Measurements from ENCODE around the gene ZKSCAN5.
A peak's percentile ranks its signal among the peaks of the same experiment; 100 is the strongest.

Gene ZKSCAN5

GRCh38 chr7:99554939-99555338 lies 50.5 kb downstream of the ZKSCAN5 start:
- no peak overlapping the region for H3K4me3 ChIP-seq (ENCODE audit: low read length)
- no peak for DNase-seq (ENCODE audit: low read depth)
- peaks cover 25% of the 10 kb centered on the region for H3K4me1 ChIP-seq (ENCODE audit: control insufficient read depth, insufficient read depth, low read length)
- H3K27me3 ChIP-seq (replicated peaks; ENCODE audit: control insufficient read depth, insufficient read depth, low read length): no peaks in the 10 kb centered on the region
- peaks cover 5% of the 10 kb centered on the region for H3K36me3 ChIP-seq (ENCODE audit: control insufficient read depth, insufficient read depth, low read length, severe bottlenecking)
- no peak overlapping the region for H3K9ac ChIP-seq (ENCODE audit: low read length)
- no peaks in the 10 kb centered on the region for H3K9me3 ChIP-seq (ENCODE audit: control insufficient read depth, low read length)

- Histone ChIP-seq H3K9me3 (ENCODE audit: control insufficient read depth, low read length) (no peaks in the 10 kb centered on the region), H3K4me3 (ENCODE audit: low read length) (peak overlapping the region; percentile 90), H3K36me3 (ENCODE audit: control insufficient read depth, insufficient read depth, low read length, severe bottlenecking) (peaks cover 25% of the 10 kb centered on the region), H3K4me1 (ENCODE audit: control insufficient read depth, insufficient read depth, low read length) (peaks cover 44% of the 10 kb centered on the region), H3K27me3 (replicated peaks; ENCODE audit: control insufficient read depth, insufficient read depth, low read length) (no peaks in the 10 kb centered on the region), H3K9ac (ENCODE audit: low read length) (peak overlapping the region; percentile 100)
- DNase-seq (ENCODE audit: low read depth): peak; percentile 30
Measured at GRCh38 chr7:99557196-99557607, 52.7 kb downstream of the ZKSCAN5 start.

- DNase-seq (ENCODE audit: low read depth): no peak
- H3K4me1 ChIP-seq (ENCODE audit: control insufficient read depth, insufficient read depth, low read length): peaks cover 45% of the 10 kb centered on the region
- H3K9me3 ChIP-seq (ENCODE audit: control insufficient read depth, low read length): no peaks in the 10 kb centered on the region
- H3K36me3 ChIP-seq (ENCODE audit: control insufficient read depth, insufficient read depth, low read length, severe bottlenecking): peaks cover 31% of the 10 kb centered on the region
- H3K9ac ChIP-seq (ENCODE audit: low read length): peak overlapping the region; percentile 100
- H3K27me3 ChIP-seq (replicated peaks; ENCODE audit: control insufficient read depth, insufficient read depth, low read length): no peaks in the 10 kb centered on the region
- H3K4me3 ChIP-seq (ENCODE audit: low read length): peak overlapping the region; percentile 90
Measured at GRCh38 chr7:99557940-99558305, 53.5 kb downstream of the ZKSCAN5 start.

GRCh38 chr7:99558306-99559174 lies 54.1 kb downstream of the ZKSCAN5 start, which contains the start of gene ZNF655:
Gene ZNF655, plus strand, starts transcription at chr7:99558642. Its CDS starts 1,918 bp downstream, at chr7:99560560.
- H3K27me3 ChIP-seq (replicated peaks; ENCODE audit: control insufficient read depth, insufficient read depth, low read length): no peaks in the 10 kb centered on the region
- no peaks in the 10 kb centered on the region for H3K9me3 ChIP-seq (ENCODE audit: control insufficient read depth, low read length)
- H3K9ac ChIP-seq (ENCODE audit: low read length): peak within 1 kb of the TSS; percentile 100
- peak within 1 kb of the TSS; percentile 90 for H3K4me3 ChIP-seq (ENCODE audit: low read length)
- DNase-seq (ENCODE audit: low read depth): peak; percentile 94
- H3K4me1 ChIP-seq (ENCODE audit: control insufficient read depth, insufficient read depth, low read length): peaks cover 48% of the 10 kb centered on the region
- peaks cover 34% of the 10 kb centered on the region for H3K36me3 ChIP-seq (ENCODE audit: control insufficient read depth, insufficient read depth, low read length, severe bottlenecking)

GRCh38 chr7:99559175-99559915 lies 54.9 kb downstream of the ZKSCAN5 start:
- DNase-seq (ENCODE audit: low read depth): no peak
- H3K36me3 ChIP-seq (ENCODE audit: control insufficient read depth, insufficient read depth, low read length, severe bottlenecking): peaks cover 42% of the 10 kb centered on the region

GRCh38 chr7:99560834-99561736 lies 56.6 kb downstream of the ZKSCAN5 start:
- H3K4me1 ChIP-seq (ENCODE audit: control insufficient read depth, insufficient read depth, low read length): peaks cover 55% of the 10 kb centered on the region
- H3K27me3 ChIP-seq (replicated peaks; ENCODE audit: control insufficient read depth, insufficient read depth, low read length): no peaks in the 10 kb centered on the region
- peak overlapping the region; percentile 76 for H3K9ac ChIP-seq (ENCODE audit: low read length)
- peaks cover 57% of the 10 kb centered on the region for H3K36me3 ChIP-seq (ENCODE audit: control insufficient read depth, insufficient read depth, low read length, severe bottlenecking)
- no peak for DNase-seq (ENCODE audit: low read depth)
- no peaks in the 10 kb centered on the region for H3K9me3 ChIP-seq (ENCODE audit: control insufficient read depth, low read length)
- H3K4me3 ChIP-seq (ENCODE audit: low read length): no peak overlapping the region

More at GRCh38 chr7:99559175-99559915, 54.9 kb downstream of the ZKSCAN5 start:
- Histone ChIP-seq H3K27me3 (replicated peaks; ENCODE audit: control insufficient read depth, insufficient read depth, low read length) (no peaks in the 10 kb centered on the region), H3K9ac (ENCODE audit: low read length) (peak overlapping the region; percentile 100), H3K4me3 (ENCODE audit: low read length) (peak overlapping the region; percentile 90), H3K4me1 (ENCODE audit: control insufficient read depth, insufficient read depth, low read length) (peaks cover 55% of the 10 kb centered on the region), H3K9me3 (ENCODE audit: control insufficient read depth, low read length) (no peaks in the 10 kb centered on the region)

- Histone ChIP-seq H3K27me3 (replicated peaks; ENCODE audit: control insufficient read depth, insufficient read depth, low read length) (no peaks in the 10 kb centered on the region), H3K9ac (ENCODE audit: low read length) (peak overlapping the region; percentile 76), H3K9me3 (ENCODE audit: control insufficient read depth, low read length) (no peaks in the 10 kb centered on the region), H3K4me1 (ENCODE audit: control insufficient read depth, insufficient read depth, low read length) (peaks cover 55% of the 10 kb centered on the region), H3K4me3 (ENCODE audit: low read length) (no peak overlapping the region), H3K36me3 (ENCODE audit: control insufficient read depth, insufficient read depth, low read length, severe bottlenecking) (peaks cover 61% of the 10 kb centered on the region)
- DNase-seq (ENCODE audit: low read depth): no peak
Measured at GRCh38 chr7:99561737-99562051, 57.2 kb downstream of the ZKSCAN5 start.

GRCh38 chr7:99562114-99562784 lies 57.8 kb downstream of the ZKSCAN5 start:
- H3K4me3 ChIP-seq (ENCODE audit: low read length): peak overlapping the region; percentile 63
- no peak for DNase-seq (ENCODE audit: low read depth)
- peak overlapping the region; percentile 76 for H3K9ac ChIP-seq (ENCODE audit: low read length)
- H3K9me3 ChIP-seq (ENCODE audit: control insufficient read depth, low read length): no peaks in the 10 kb centered on the region
- H3K36me3 ChIP-seq (ENCODE audit: control insufficient read depth, insufficient read depth, low read length, severe bottlenecking): peaks cover 62% of the 10 kb centered on the region
- H3K4me1 ChIP-seq (ENCODE audit: control insufficient read depth, insufficient read depth, low read length): peaks cover 51% of the 10 kb centered on the region
- H3K27me3 ChIP-seq (replicated peaks; ENCODE audit: control insufficient read depth, insufficient read depth, low read length): no peaks in the 10 kb centered on the region

- H3K27me3 ChIP-seq (replicated peaks; ENCODE audit: control insufficient read depth, insufficient read depth, low read length): no peaks in the 10 kb centered on the region
- peak overlapping the region; percentile 63 for H3K4me3 ChIP-seq (ENCODE audit: low read length)
- DNase-seq (ENCODE audit: low read depth): peak; percentile 97
- H3K9me3 ChIP-seq (ENCODE audit: control insufficient read depth, low read length): no peaks in the 10 kb centered on the region
- H3K36me3 ChIP-seq (ENCODE audit: control insufficient read depth, insufficient read depth, low read length, severe bottlenecking): peaks cover 65% of the 10 kb centered on the region
- peak overlapping the region; percentile 76 for H3K9ac ChIP-seq (ENCODE audit: low read length)
- peaks cover 46% of the 10 kb centered on the region for H3K4me1 ChIP-seq (ENCODE audit: control insufficient read depth, insufficient read depth, low read length)
Measured at GRCh38 chr7:99562832-99563231, 58.4 kb downstream of the ZKSCAN5 start.

GRCh38 chr7:99563650-99564049 lies 59.2 kb downstream of the ZKSCAN5 start:
- Histone ChIP-seq H3K27me3 (replicated peaks; ENCODE audit: control insufficient read depth, insufficient read depth, low read length) (no peaks in the 10 kb centered on the region), H3K4me1 (ENCODE audit: control insufficient read depth, insufficient read depth, low read length) (peaks cover 46% of the 10 kb centered on the region), H3K36me3 (ENCODE audit: control insufficient read depth, insufficient read depth, low read length, severe bottlenecking) (peaks cover 67% of the 10 kb centered on the region), H3K9me3 (ENCODE audit: control insufficient read depth, low read length) (no peaks in the 10 kb centered on the region), H3K4me3 (ENCODE audit: low read length) (peak overlapping the region; percentile 36), H3K9ac (ENCODE audit: low read length) (no peak overlapping the region)
- DNase-seq (ENCODE audit: low read depth): peak; percentile 81
